Brain microvascular endothelial cell (primary cell): ENCODE measurements around the gene JARID2.
"Not testable (repeated sequence)": the region's sequence is repeated elsewhere in the genome, so short reads cannot be mapped to it uniquely, and the experiment has no call there.

Source experiments
- DNase-seq: peaks from one replicate; pipeline ENCODE4 v3.0.0-alpha.2; 2020
- H3K27ac ChIP-seq: fragments of 250-450 bp; sonication (Bioruptor Pico); 2 replicates; pipeline ENCODE4 v1.5.1; 2020; ENCODE audit warnings: mild to moderate bottlenecking, moderate library complexity
- H3K27me3 ChIP-seq: fragments of 250-450 bp; sonication (Bioruptor Pico); replicated peaks from 2 replicates; pipeline ENCODE4 v1.5.1; 2020; ENCODE audit warnings: mild to moderate bottlenecking
- H3K36me3 ChIP-seq: fragments of 250-450 bp; sonication (Bioruptor Pico); replicated peaks from 2 replicates; pipeline ENCODE4 v1.5.1; 2020; ENCODE audit warnings: mild to moderate bottlenecking
- H3K4me3 ChIP-seq: 2 replicates; pipeline ENCODE4 v1.5.1; 2011; ENCODE audit warnings: low read depth, mild to moderate bottlenecking, control low read depth, low read length, moderate library complexity
- CTCF ChIP-seq: IDR thresholded peaks from 2 replicates; pipeline ENCODE4 v1.5.1; 2011; ENCODE audit warnings: low read depth, mild to moderate bottlenecking, moderate library complexity, low read length, control low read depth, inconsistent platforms; ENCODE audit errors: missing control alignments
- in situ Hi-C: cut with HindIII; loops from 2 replicates; pipeline ENCODE4 v1.10.0; 2017; ENCODE audit warnings: low sequenced_read_pairs, low pct_ligation_motif_present

The JARID2 gene

GRCh38 chr6:15317934-15318902, 72.3 kb downstream of the JARID2 start:
- in situ Hi-C loops: no loop called here
- TF ChIP-seq CTCF: no peak
- H3K27me3 ChIP-seq: no peaks in the 10 kb centered on the region
- peak; percentile 16 for DNase-seq
- no peaks in the 10 kb centered on the region for H3K36me3 ChIP-seq
- no peak overlapping the region for H3K27ac ChIP-seq
- no peak overlapping the region for H3K4me3 ChIP-seq

GRCh38 chr6:15319677-15320076, 73.8 kb downstream of the JARID2 start:
- H3K27me3 ChIP-seq: no peaks in the 10 kb centered on the region
- H3K36me3 ChIP-seq: no peaks in the 10 kb centered on the region
- no peak for DNase-seq
- no peak for TF ChIP-seq CTCF
- H3K27ac ChIP-seq: no peak overlapping the region
- in situ Hi-C loops: no loop called here
- no peak overlapping the region for H3K4me3 ChIP-seq

- no peaks in the 10 kb centered on the region for H3K27me3 ChIP-seq
- in situ Hi-C loops: no loop called here
- TF ChIP-seq CTCF: no peak
- no peak overlapping the region for H3K4me3 ChIP-seq
- H3K36me3 ChIP-seq: no peaks in the 10 kb centered on the region
- DNase-seq: no peak
- H3K27ac ChIP-seq: no peak overlapping the region
Observed at GRCh38 chr6:15320693-15321092, 74.8 kb downstream of the JARID2 start.

- TF ChIP-seq CTCF: no peak
- H3K4me3 ChIP-seq: no peak overlapping the region
- no peaks in the 10 kb centered on the region for H3K36me3 ChIP-seq
- H3K27ac ChIP-seq: no peak overlapping the region
- in situ Hi-C loops: no loop called here
- no peak for DNase-seq
- no peaks in the 10 kb centered on the region for H3K27me3 ChIP-seq
Observed at GRCh38 chr6:15322184-15322583, 76.3 kb downstream of the JARID2 start.

- H3K36me3 ChIP-seq: no peaks in the 10 kb centered on the region
- in situ Hi-C loops: no loop called here
- no peak for TF ChIP-seq CTCF
- DNase-seq: no peak
- no peaks in the 10 kb centered on the region for H3K27me3 ChIP-seq
- H3K27ac ChIP-seq: no peak overlapping the region
- H3K4me3 ChIP-seq: no peak overlapping the region
Observed at GRCh38 chr6:15322781-15323536, 77.1 kb downstream of the JARID2 start.

- H3K27ac ChIP-seq, DNase-seq, H3K4me3 ChIP-seq, in situ Hi-C loops, H3K36me3 ChIP-seq, H3K27me3 ChIP-seq: not testable (repeated sequence)
Observed at GRCh38 chr6:15323611-15324010, 77.7 kb downstream of the JARID2 start.
